ENCODE measurements around the gene SSBP3. TPM values are rescaled to one million over a fixed set of nuclear protein-coding genes. Genes with fewer than 3 reads are reported as not detected.

SSBP3 gene
- total and polyA plus RNA-seq, 8 donors = 33.0 to 129 (median 112) TPM

- DNase-seq = no peak
- no peak for TF ChIP-seq CTCF (IDR thresholded peaks at IDR 0.05)
- H3K27ac ChIP-seq = no peak overlapping the region
- H3K4me1 ChIP-seq = peaks cover 0 to 5% of the 10 kb centered on the region in 2 donors
- ATAC-seq = no peak
- no peaks in the 10 kb centered on the region for H3K27me3 ChIP-seq
- H3K4me3 ChIP-seq = no peak overlapping the region
- peaks cover 0 to 24% of the 10 kb centered on the region in 2 donors for H3K36me3 ChIP-seq
- intact Hi-C loops (cut with DNase I) = no loop called here
- H3K9me3 ChIP-seq = no peaks in the 10 kb centered on the region
Measured at GRCh38 chr1:54243022-54243421, 163.2 kb downstream of the SSBP3 start.

GRCh38 chr1:54241364-54241763 is 164.8 kb downstream of the SSBP3 start:
- ATAC-seq = no peak
- Histone ChIP-seq H3K9me3 (no peaks in the 10 kb centered on the region), H3K4me1 (peaks cover 0 to 5% of the 10 kb centered on the region in 2 donors), H3K27me3 (no peaks in the 10 kb centered on the region), H3K27ac (no peak overlapping the region), H3K4me3 (no peak overlapping the region), H3K36me3 (peaks cover 0 to 38% of the 10 kb centered on the region in 2 donors)
- TF ChIP-seq CTCF (IDR thresholded peaks at IDR 0.05) = no peak
- DNase-seq = no peak
- intact Hi-C loops (cut with DNase I) = no loop called here

GRCh38 chr1:54240741-54241335 is 165.4 kb downstream of the SSBP3 start:
- no peak for TF ChIP-seq CTCF (IDR thresholded peaks at IDR 0.05)
- intact Hi-C loops (cut with DNase I) = no loop called here

GRCh38 chr1:54239631-54240031 is 166.6 kb downstream of the SSBP3 start:
- intact Hi-C loops (cut with DNase I) = no loop called here
- DNase-seq (peak in 1 of 4 donors; percentile 25), ATAC-seq (no peak)
- H3K4me1 ChIP-seq = peaks cover 0 to 5% of the 10 kb centered on the region in 2 donors
- TF ChIP-seq CTCF (IDR thresholded peaks at IDR 0.05) = no peak
- H3K4me3 ChIP-seq = no peak overlapping the region
- no peaks in the 10 kb centered on the region for H3K9me3 ChIP-seq
- H3K27ac ChIP-seq = no peak overlapping the region
- H3K36me3 ChIP-seq = peaks cover 0 to 43% of the 10 kb centered on the region in 2 donors
- no peaks in the 10 kb centered on the region for H3K27me3 ChIP-seq

More at GRCh38 chr1:54240741-54241335, 165.4 kb downstream of the SSBP3 start:
- DNase-seq (peak in 1 of 4 donors; percentile 39), ATAC-seq (no peak)
- no peak overlapping the region for H3K27ac ChIP-seq
- H3K27me3 ChIP-seq = no peaks in the 10 kb centered on the region
- no peaks in the 10 kb centered on the region for H3K9me3 ChIP-seq
- peaks cover 0 to 43% of the 10 kb centered on the region in 2 donors for H3K36me3 ChIP-seq
- no peak overlapping the region for H3K4me3 ChIP-seq
- H3K4me1 ChIP-seq = peaks cover 0 to 5% of the 10 kb centered on the region in 2 donors

- ATAC-seq = no peak
- Histone ChIP-seq H3K9me3 (no peaks in the 10 kb centered on the region), H3K4me1 (peaks cover 0 to 5% of the 10 kb centered on the region in 2 donors), H3K27me3 (no peaks in the 10 kb centered on the region), H3K4me3 (no peak overlapping the region), H3K36me3 (peaks cover 0 to 43% of the 10 kb centered on the region in 2 donors), H3K27ac (no peak overlapping the region)
- TF ChIP-seq CTCF (IDR thresholded peaks at IDR 0.05) = no peak
- intact Hi-C loops (cut with DNase I) = no loop called here
- DNase-seq = no peak
Measured at GRCh38 chr1:54239035-54239383, 167.2 kb downstream of the SSBP3 start.
